GM19463 (cell line): ENCODE data around the gene CYTH3.
"Not testable (repeated sequence)": the region's sequence is repeated elsewhere in the genome, so short reads cannot be mapped to it uniquely, and the experiment has no call there.

Experiments used
- ATAC-seq: cut with Tn5 transposase; IDR thresholded peaks from one replicate; pipeline ENCODE4 v1.9.1; 2021; ENCODE audit warnings: mild to moderate bottlenecking, moderate library complexity; ENCODE audit not compliant: unreplicated experiment

Gene CYTH3

GRCh38 chr7:6200971-6201370 lies 71.5 kb downstream of the CYTH3 start:
- ATAC-seq: no peak

- ATAC-seq: no peak
Measured at GRCh38 chr7:6198689-6199595, 73.5 kb downstream of the CYTH3 start.

DNA sequence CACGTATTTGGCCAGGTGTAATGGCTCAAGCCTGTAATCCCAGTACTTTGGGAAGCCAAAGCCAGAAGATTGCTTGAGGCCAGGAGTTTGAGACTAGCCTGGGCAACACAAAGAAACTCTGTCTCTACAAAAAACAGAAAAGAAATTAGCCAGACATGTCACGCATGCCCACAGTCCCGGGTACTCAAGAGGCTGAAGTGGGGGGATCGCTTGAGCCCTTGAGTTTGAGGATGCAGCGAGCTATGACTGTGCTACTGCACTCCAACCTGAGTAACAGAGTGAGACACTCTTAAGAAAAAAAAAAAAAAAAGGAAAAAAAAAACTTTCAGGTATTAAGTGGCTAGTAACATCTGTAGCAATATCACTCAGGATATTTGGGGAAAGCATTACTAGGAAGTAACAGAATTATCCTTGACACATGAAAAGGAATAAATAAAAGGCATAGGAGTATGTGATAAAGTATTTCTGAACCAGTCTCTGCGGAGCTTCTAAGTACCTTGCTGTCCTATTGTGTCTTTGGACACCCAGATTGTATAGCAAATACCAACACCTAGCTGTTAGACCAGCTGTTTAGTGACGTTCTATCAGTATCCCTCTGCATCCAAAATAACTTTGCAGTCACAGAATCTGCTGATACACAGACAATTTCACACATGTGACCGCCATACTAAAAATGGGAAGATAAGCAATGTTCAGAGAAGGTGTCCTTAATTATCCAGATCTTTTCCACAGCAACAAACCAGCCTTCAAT lies 74.4 kb downstream of the CYTH3 start:
- no peak for ATAC-seq

DNA sequence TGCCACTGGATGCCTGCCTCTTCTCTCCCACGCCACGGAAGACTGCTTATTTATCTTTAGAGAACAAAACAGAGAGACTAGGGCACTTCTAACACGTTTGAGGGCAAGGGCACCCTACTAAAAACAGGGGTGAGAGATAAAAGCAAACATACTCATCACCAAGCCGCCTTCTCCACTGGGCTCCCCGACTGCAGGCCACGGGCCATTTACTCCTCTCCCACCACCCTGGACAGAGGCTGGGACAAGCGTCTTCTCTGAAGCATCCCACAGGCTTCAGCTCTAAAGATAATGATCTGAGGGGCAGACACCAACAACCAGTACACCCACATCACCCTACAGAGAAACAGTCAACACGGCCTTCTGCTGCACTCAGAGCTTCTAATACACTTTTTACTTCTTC lies 78.7 kb downstream of the CYTH3 start:
- no peak for ATAC-seq

- not testable (repeated sequence) for ATAC-seq
Measured at GRCh38 chr7:6190563-6190962, 81.9 kb downstream of the CYTH3 start.

- no peak for ATAC-seq
Measured at GRCh38 chr7:6188389-6188788, 84.0 kb downstream of the CYTH3 start.

DNA sequence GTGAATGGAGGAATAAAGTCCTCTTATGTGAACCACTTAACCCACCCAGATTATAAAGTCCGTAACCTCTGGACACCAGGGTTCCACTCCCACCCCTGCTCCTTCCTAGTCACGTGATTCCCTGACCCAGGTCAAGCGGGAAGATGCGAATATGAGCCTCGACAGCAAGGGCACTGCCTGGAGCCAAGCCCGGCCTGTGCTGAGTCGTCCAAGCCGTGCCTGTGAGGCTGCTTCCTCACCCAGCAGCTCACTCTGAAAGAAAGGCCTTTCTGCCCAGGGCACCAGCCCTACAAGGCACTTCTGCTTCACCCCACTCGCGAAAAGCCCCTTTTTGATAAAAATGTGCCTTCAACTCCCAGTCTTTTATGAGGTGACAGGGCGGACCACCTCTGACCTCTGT lies 85.8 kb downstream of the CYTH3 start:
- ATAC-seq: no peak

GRCh38 chr7:6182993-6183392 lies 89.4 kb downstream of the CYTH3 start:
- ATAC-seq: no peak

GRCh38 chr7:6181136-6181535 lies 91.3 kb downstream of the CYTH3 start:
- ATAC-seq: no peak

- ATAC-seq: no peak
Measured at GRCh38 chr7:6180344-6180725, 92.1 kb downstream of the CYTH3 start.

- no peak for ATAC-seq
Measured at GRCh38 chr7:6179620-6180343, 92.6 kb downstream of the CYTH3 start.

DNA sequence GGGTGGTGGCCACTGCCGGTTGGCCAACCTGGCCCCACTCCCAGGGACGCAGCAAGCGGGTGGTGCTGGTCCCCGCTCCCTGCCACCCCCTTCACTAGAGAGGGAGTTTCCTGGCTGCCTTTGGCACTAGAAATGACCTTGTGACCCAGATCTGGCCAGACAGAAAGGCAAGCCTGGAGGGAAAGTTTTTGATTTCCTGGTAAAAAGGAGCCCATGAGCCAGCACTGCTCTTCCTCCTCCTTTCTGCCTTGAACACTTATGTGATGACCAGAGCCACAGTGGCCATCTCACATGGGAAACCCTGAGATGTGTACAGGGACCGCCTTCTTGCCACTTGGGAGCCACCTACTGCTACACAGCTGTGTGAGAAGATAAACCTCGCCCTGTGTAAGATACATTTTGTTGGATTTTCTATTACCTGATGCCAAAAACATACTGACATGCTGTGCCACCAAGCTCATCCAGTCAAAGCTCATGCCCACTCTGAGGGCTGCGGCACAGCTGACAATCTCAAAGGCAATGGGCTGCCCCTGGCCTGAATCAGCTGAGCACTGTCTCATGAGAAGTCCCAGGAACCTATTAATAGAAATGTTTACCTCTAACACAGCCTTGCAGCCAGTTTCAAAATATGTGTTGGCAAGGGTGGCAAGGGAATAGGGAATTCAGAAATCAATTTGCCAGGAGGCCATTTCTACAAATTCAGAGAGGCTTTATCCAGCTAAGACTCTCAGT lies 94.0 kb downstream of the CYTH3 start:
- ATAC-seq: no peak

DNA sequence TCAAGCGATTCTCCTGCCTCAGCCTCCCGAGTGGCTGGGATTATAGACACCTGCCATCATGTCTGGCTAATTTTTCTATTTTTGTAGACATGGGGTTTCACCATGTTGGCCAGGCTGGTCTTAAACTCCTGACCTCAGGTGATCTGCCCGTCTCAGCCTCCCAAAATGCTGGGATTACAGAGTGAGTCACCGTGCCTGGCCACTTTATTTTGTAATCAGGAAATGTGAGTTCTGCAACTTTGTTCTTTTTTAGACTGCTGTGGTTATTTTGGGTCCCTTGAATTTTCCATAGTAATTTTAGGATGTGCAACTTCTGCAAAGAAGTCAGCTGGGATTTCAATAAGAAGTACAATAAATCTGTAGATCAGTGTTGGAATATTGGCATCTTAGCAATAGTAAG lies 96.8 kb downstream of the CYTH3 start:
- ATAC-seq: no peak

- no peak for ATAC-seq
Measured at GRCh38 chr7:6172910-6173295, 99.5 kb downstream of the CYTH3 start.

GRCh38 chr7:6172224-6172909 lies 100.1 kb downstream of the CYTH3 start:
- no peak for ATAC-seq

- no peak for ATAC-seq
Measured at GRCh38 chr7:6171532-6172223, 100.7 kb downstream of the CYTH3 start.

DNA sequence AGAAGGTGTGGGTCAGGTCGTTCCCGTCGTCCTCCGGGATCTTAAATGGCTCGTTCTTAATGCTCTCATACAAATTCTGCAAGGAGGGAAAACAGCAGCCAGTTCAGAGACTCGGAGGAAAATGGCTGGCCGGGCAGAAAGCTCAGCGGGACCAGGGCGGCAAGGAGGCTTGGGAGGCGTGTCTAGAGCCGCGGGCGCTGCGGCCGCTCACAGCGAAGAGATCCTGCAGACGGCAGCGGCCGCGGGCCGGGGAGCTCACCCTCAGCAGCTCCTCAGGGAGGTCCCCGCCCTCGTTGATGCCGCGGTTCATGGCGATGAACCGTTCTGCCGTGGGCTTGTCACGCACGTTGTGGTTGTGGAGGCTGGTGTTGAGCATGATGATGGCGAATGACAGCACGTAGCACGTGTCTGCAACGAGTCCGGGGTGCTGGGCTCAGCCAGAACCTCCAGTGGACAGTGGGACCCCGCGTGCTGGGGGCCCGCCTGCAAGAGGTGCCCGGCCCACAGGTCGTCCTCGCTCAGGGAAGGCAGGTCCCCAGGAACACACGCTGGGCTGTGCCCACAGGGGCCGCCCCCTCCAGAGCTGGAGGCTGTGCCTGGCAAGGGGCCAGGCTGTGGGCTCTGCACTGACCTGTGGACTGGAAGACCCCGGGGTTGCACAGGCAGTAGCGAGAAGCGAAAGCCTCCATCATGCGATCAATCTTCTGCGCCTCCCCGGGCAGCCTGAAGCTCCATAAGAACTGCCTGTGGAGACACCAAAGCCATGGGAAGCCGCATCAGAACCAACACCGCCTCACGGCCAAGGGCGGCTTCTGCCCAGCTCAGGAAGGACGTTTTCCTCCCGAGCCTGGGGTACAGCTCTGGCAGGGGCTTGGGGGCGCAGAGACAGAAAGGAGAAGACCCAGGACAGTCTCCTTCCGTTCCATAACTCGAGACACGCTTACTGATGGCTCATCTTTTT lies 101.6 kb downstream of the CYTH3 start:
- no peak for ATAC-seq

GRCh38 chr7:6169805-6170520 lies 102.5 kb downstream of the CYTH3 start:
- ATAC-seq: no peak
